HepG2 (cell line): ENCODE measurements around the gene NAIF1. TPM values are rescaled to one million over a fixed set of nuclear protein-coding genes. Genes with fewer than 3 reads are reported as not detected.

Experiments
- ATAC-seq: fragments of 200-7000 bp; cut with Tn5 transposase; 3 replicates; pipeline ENCODE4 v1.9.1; 2020; ENCODE audit warnings: mild to moderate bottlenecking, moderate library complexity
- BruUV-seq: library from RNA; stranded (reverse); fragments of 400-500 nt; replicated peaks from 2 replicates; lab custom pipeline; 2021; lab: Mats Ljungman, UMichigan
- CTCF ChIA-PET: fragments of 300-600 bp; formaldehyde crosslinking; extraction: SDS; loops from one replicate; lab custom pipeline; 2021; ENCODE audit warnings: low total read pairs, inconsistent platforms, low intra/inter-chr PET ratio; lab: Yijun Ruan, JAX
- POLR2A ChIA-PET: fragments of 350-600 bp; sonication (Branson Sonifier 250); formaldehyde crosslinking; loops from one replicate; lab custom pipeline; 2020; ENCODE audit warnings: antibody characterized with exemption, inconsistent platforms; lab: Yijun Ruan, JAX
- DNase-seq: peaks from one replicate; pipeline ENCODE4 v3.0.0-alpha.2; 2015; ENCODE audit warnings: low spot score
- FAIRE-seq: peaks from 3 replicates; lab custom pipeline; 2011; peaks lifted over from hg19 to GRCh38; lab: Jason Lieb, UNC
- H2AFZ ChIP-seq: one replicate; pipeline ENCODE4 v1.6.1; 2011; ENCODE audit warnings: low read length, inconsistent platforms
- H3K27ac ChIP-seq: fragments of 300-600 bp; 3 replicates; pipeline ENCODE4 v1.8.0; 2011; ENCODE audit warnings: mixed run types, mild to moderate bottlenecking, mixed read lengths, low read length, inconsistent platforms; ENCODE audit not compliant: insufficient read depth; ENCODE audit errors: extremely low read length
- H3K27me3 ChIP-seq, 2 experiments: fragments of 200-600 bp in 1 of 2; 2 replicates in 1 of 2; 3 replicates in 1 of 2; pipeline versions ENCODE4 v1.6.0 to v1.8.0; 2011; ENCODE audit warnings: low read length in 2 of 2, mild to moderate bottlenecking in 2 of 2, moderate library complexity in 2 of 2, inconsistent platforms in 1 of 2; ENCODE audit not compliant: insufficient read depth in 2 of 2, control insufficient read depth in 1 of 2
- H3K36me3 ChIP-seq, 2 experiments: fragments of 200-600 bp in 1 of 2; replicated peaks in 1 of 2; 2 replicates in 1 of 2; 3 replicates in 1 of 2; pipeline versions ENCODE4 v1.5.1 to v1.8.0; 2011; ENCODE audit warnings: low read length in 2 of 2, inconsistent platforms in 1 of 2; ENCODE audit not compliant: insufficient read depth in 2 of 2, control insufficient read depth in 1 of 2
- H3K4me1 ChIP-seq: 2 replicates; pipeline ENCODE4 v1.5.1; 2012; ENCODE audit warnings: low read length, inconsistent platforms; ENCODE audit not compliant: insufficient read depth
- H3K4me2 ChIP-seq: 2 replicates; pipeline ENCODE4 v1.6.0; 2011; ENCODE audit warnings: low read depth, low read length, inconsistent platforms
- H3K4me3 ChIP-seq, 3 experiments: fragments of 200-600 bp in 1 of 3; sonication (generic), shearing (Covaris generic) in 1 of 3; replicated peaks in 1 of 3; 2 replicates each; pipeline ENCODE4 v1.5.1; 2011 to 2016; ENCODE audit warnings: low read length in 3 of 3, inconsistent platforms in 2 of 3, low read depth in 2 of 3, mild to moderate bottlenecking in 2 of 3, control low read depth in 1 of 3, mixed read lengths in 1 of 3; ENCODE audit not compliant: insufficient read depth in 1 of 3
- H3K79me2 ChIP-seq: one replicate; pipeline ENCODE4 v1.6.1; 2011; ENCODE audit warnings: low read length, inconsistent platforms; ENCODE audit not compliant: insufficient read depth
- H3K9ac ChIP-seq: 2 replicates; pipeline ENCODE4 v1.6.0; 2011; ENCODE audit warnings: mild to moderate bottlenecking, low read depth, low read length, inconsistent platforms; ENCODE audit not compliant: insufficient read depth
- H3K9me3 ChIP-seq: 2 replicates; pipeline ENCODE4 v1.5.1; 2012; ENCODE audit warnings: mild to moderate bottlenecking, low read length
- H4K20me1 ChIP-seq: 2 replicates; pipeline ENCODE4 v1.6.0; 2011; ENCODE audit warnings: inconsistent platforms, mild to moderate bottlenecking, low read length, moderate library complexity; ENCODE audit not compliant: insufficient read depth
- HOXA5 ChIP-seq: sonication (generic); formaldehyde crosslinking; IDR thresholded peaks from 2 replicates; pipeline ENCODE4 v1.4.0; 2020; ENCODE audit warnings: missing genetic modification reagents
- KMT2A ChIP-seq: sonication (generic); formaldehyde crosslinking; IDR thresholded peaks from 2 replicates; pipeline ENCODE4 v1.4.0; 2020; ENCODE audit warnings: missing genetic modification reagents
- NFE2 ChIP-seq: sonication (generic); formaldehyde crosslinking; IDR thresholded peaks from 2 replicates; pipeline ENCODE4 v1.4.0; 2020; ENCODE audit warnings: missing genetic modification reagents
- ZNF768 ChIP-seq: sonication (generic); formaldehyde crosslinking; IDR thresholded peaks from 2 replicates; pipeline ENCODE4 v1.4.0; 2020; ENCODE audit warnings: missing genetic modification reagents
- ZNF770 ChIP-seq: sonication (generic); formaldehyde crosslinking; IDR thresholded peaks from 2 replicates; pipeline ENCODE4 v1.5.0; 2020; ENCODE audit warnings: mild to moderate bottlenecking, missing genetic modification reagents
- ZNF775 ChIP-seq: sonication (generic); formaldehyde crosslinking; IDR thresholded peaks from 2 replicates; pipeline ENCODE4 v1.4.0; 2020; ENCODE audit warnings: missing genetic modification reagents, mild to moderate bottlenecking, moderate library complexity, borderline replicate concordance
- WGBS: methylation state at CpG from one replicate; pipeline ENCODE4 v1.1.6; 2017; ENCODE audit warnings: low lambda C conversion rate; 5-methylcytosine and 5-hydroxymethylcytosine counted together
- in situ Hi-C: cut with HindIII; loops from 2 replicates; pipeline ENCODE4 v1.10.0; 2017; ENCODE audit warnings: low pct_unique_long_range_greater_than_20kb; ENCODE audit not compliant: extremely low pct_ligation_motif_present
- intact Hi-C: fragments of 100-400 bp; cut with micrococcal nuclease; formaldehyde crosslinking; loops from one replicate; pipeline ENCODE4 v1.10.0; 2022; ENCODE audit not compliant: unreplicated experiment
- polyA plus RNA-seq, 8 experiments: library from polyadenylated mRNA; depleted of rRNA in 3 of 8; stranded (reverse) in 7 of 8; unstranded in 1 of 8; fragments of >200 nt; fragmentation: Illumina TruSeq in 4 of 8; extraction: Trizol in 4 of 8; gene quantifications; 2 replicates each; pipeline versions ENCODE4 v1.2.1 to v1.2.3, GENCODE V29; 2011 to 2016; ENCODE audit warnings: low read depth in 4 of 8, missing spikeins in 1 of 8, mixed read lengths in 1 of 8; ENCODE audit not compliant: insufficient read depth in 1 of 8
- total RNA-seq, 5 experiments: library from RNA; depleted of rRNA; stranded (reverse); fragments of >200 nt; fragmentation: Illumina TruSeq; extraction: Trizol; gene quantifications; 2 replicates each; pipeline ENCODE4 v1.2.3, GENCODE V29; 2016; ENCODE audit warnings: low read depth in 1 of 5

Gene NAIF1
- total and polyA plus RNA-seq, 2 of the 13 experiments (the other 11 are each of a cell fraction or from before 2014, with no cell fraction given) = 6.0 to 6.9 TPM

- H3K27me3 ChIP-seq = peaks cover 2 to 7% of the 10 kb centered on the region in 2 experiments; a peak in 3 of 5 replicates
- H2AFZ ChIP-seq = no peak overlapping the region
- no peaks in the 10 kb centered on the region for H4K20me1 ChIP-seq
- peaks cover 51% of the 10 kb centered on the region for H3K4me1 ChIP-seq
- ChIA-PET POLR2A (interaction anchor here (0.8 kb wide), 1 partner anchor 45 kb away, joined by 3 read pairs; no protein-coding TSS in a partner anchor), CTCF (no interaction called here)
- no peaks in the 10 kb centered on the region for H3K79me2 ChIP-seq
- in situ Hi-C loops = no loop called here
- DNase-seq (no peak), FAIRE-seq (no peak), ATAC-seq (no peak)
- TF ChIP-seq ZNF770 (CRISPR knock-in tag) (0 out of 2 replicates have a peak, but pooled peaks have one; percentile 48), HOXA5 (CRISPR knock-in tag) (no peak), ZNF768 (CRISPR knock-in tag) (peak; percentile 74)
- no TSS peak for BruUV-seq
- no peaks in the 10 kb centered on the region for H3K9me3 ChIP-seq
- no peak overlapping the region for H3K4me3 ChIP-seq
- intact Hi-C loops = no loop called here
- no peaks in the 10 kb centered on the region for H3K36me3 ChIP-seq
- no peak overlapping the region for H3K4me2 ChIP-seq
- H3K27ac ChIP-seq = no peak overlapping the region
- WGBS = 38% methylated on average over 4 of the region's 4 CpGs
- no peak overlapping the region for H3K9ac ChIP-seq
These were observed 41.4 kb downstream of the NAIF1 start for GRCh38 chr9:128025736-128026135.

DNA sequence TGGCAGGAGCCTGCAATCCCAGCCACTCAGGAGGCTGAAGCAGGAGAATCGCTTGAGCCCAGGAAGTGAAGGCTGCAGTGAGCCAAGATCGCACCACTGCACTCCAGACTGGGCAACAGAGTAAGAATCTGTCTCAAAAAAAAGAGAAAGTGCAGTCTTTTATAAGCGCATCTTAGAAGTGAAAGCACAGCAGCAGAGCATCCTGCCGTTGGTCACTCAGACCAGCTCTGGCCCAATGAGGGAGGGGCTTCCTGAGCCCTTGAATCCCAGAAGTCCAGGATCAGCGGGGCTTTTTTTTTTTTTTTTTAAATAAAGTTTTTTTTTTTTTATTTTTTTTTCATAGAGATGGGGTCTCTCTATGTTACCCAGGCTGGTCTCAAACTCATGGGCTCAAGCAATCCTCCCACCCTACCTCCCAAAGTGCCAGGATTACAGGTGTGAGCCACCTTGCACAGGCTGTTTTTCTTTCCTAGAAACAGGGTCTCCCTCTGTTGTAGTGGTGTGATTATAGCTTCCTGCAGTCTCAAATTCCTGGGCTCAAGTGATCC lies 42.3 kb downstream of the NAIF1 start:
- Histone ChIP-seq H3K9me3 (no peaks in the 10 kb centered on the region), H3K9ac (no peak overlapping the region), H4K20me1 (no peaks in the 10 kb centered on the region), H3K27ac (no peak overlapping the region), H3K4me3 (no peak overlapping the region), H3K4me2 (no peak overlapping the region), H2AFZ (no peak overlapping the region), H3K79me2 (no peaks in the 10 kb centered on the region), H3K4me1 (peaks cover 52% of the 10 kb centered on the region), H3K27me3 (peaks cover 2 to 7% of the 10 kb centered on the region in 2 experiments; a peak in 3 of 5 replicates), H3K36me3 (no peaks in the 10 kb centered on the region)
- no TSS peak for BruUV-seq
- no peak for ATAC-seq
- in situ Hi-C loops (no loop called here), intact Hi-C loops (loop anchor here (5.0 kb wide), 1 partner anchor 48 kb away; no protein-coding TSS in a partner anchor)
- ChIA-PET CTCF (no interaction called here), POLR2A (no interaction called here)
- no peak for DNase-seq
- no peak for FAIRE-seq
- WGBS = 60% methylated on average over 5 of the region's 5 CpGs
- TF ChIP-seq ZNF775 (CRISPR knock-in tag) (no peak), KMT2A (CRISPR knock-in tag) (no peak), NFE2 (CRISPR knock-in tag) (no peak)
